Endothelial cell of umbilical vein (primary cell): ENCODE results near the gene THAP4. TPM values are rescaled to one million over a fixed set of nuclear protein-coding genes. Genes with fewer than 3 reads are reported as not detected.

ENCODE experiments used
- BruUV-seq: library from RNA; stranded (reverse); fragments of 400-500 nt; replicated peaks from 2 replicates; lab custom pipeline; 2021; lab: Mats Ljungman, UMichigan
- CTCF ChIA-PET: fragments of 300-600, 350-600 bp; sonication (Branson Sonifier 250); formaldehyde crosslinking; loops from one replicate; lab custom pipeline; 2021; ENCODE audit warnings: antibody characterized with exemption, inconsistent platforms; lab: Charles Lee
- POLR2A ChIA-PET: fragments of 300-600, 350-600 bp; sonication (Branson Sonifier 250); formaldehyde crosslinking; loops from one replicate; lab custom pipeline; 2021; ENCODE audit warnings: antibody characterized with exemption, inconsistent platforms; lab: Charles Lee
- DNase-seq: peaks from one replicate; pipeline ENCODE4 v3.0.0-alpha.2; 2011; ENCODE audit warnings: low read depth, low spot score
- FAIRE-seq: peaks from 2 replicates; lab custom pipeline; 2011; peaks lifted over from hg19 to GRCh38; lab: Jason Lieb, UNC
- H2AFZ ChIP-seq: 2 replicates; pipeline ENCODE4 v1.6.0; 2012; ENCODE audit warnings: low read depth, low read length, control low read depth, inconsistent platforms
- H3K27ac ChIP-seq: 2 replicates; pipeline ENCODE4 v1.5.1; 2011; ENCODE audit warnings: low read depth, mild to moderate bottlenecking, control low read depth, low read length, moderate library complexity; ENCODE audit not compliant: insufficient read depth
- H3K27me3 ChIP-seq, 2 experiments: 2 replicates each; pipeline versions ENCODE4 v1.6.0 to v1.6.1; 2011; ENCODE audit warnings: low read length in 2 of 2, mixed read lengths in 1 of 2; ENCODE audit not compliant: control insufficient read depth in 2 of 2, insufficient read depth in 2 of 2
- H3K36me3 ChIP-seq, 2 experiments: 2 replicates in 1 of 2; 3 replicates in 1 of 2; pipeline ENCODE4 v1.5.1; 2011; ENCODE audit warnings: low read length in 2 of 2, mild to moderate bottlenecking in 1 of 2, moderate library complexity in 1 of 2; ENCODE audit not compliant: control insufficient read depth in 2 of 2, insufficient read depth in 2 of 2; ENCODE audit errors: extremely low read depth in 1 of 2
- H3K4me1 ChIP-seq: 3 replicates; pipeline ENCODE4 v1.5.1; 2011; ENCODE audit warnings: mild to moderate bottlenecking, low read length; ENCODE audit not compliant: control insufficient read depth, insufficient read depth; ENCODE audit errors: extremely low read depth
- H3K4me2 ChIP-seq: 2 replicates; pipeline ENCODE4 v1.6.1; 2011; ENCODE audit warnings: low read length, control low read depth, mixed read lengths; ENCODE audit not compliant: insufficient read depth
- H3K4me3 ChIP-seq, 3 experiments: fragments of 200-600 bp in 1 of 3; sonication (generic), shearing (Covaris generic) in 1 of 3; replicated peaks in 1 of 3; 2 replicates each; pipeline ENCODE4 v1.5.1; 2011 to 2016; ENCODE audit warnings: control low read depth in 3 of 3, low read length in 3 of 3, mild to moderate bottlenecking in 2 of 3, inconsistent platforms in 1 of 3, low read depth in 1 of 3, moderate library complexity in 1 of 3; ENCODE audit not compliant: insufficient read depth in 1 of 3
- H3K79me2 ChIP-seq: 2 replicates; pipeline ENCODE4 v1.6.0; 2012; ENCODE audit warnings: low read length, inconsistent platforms; ENCODE audit not compliant: control insufficient read depth, insufficient read depth
- H3K9ac ChIP-seq: replicated peaks from 2 replicates; pipeline ENCODE3; 2011; ENCODE audit warnings: low read length, control low read depth; ENCODE audit not compliant: insufficient read depth; ENCODE audit errors: extremely low read depth
- H3K9me1 ChIP-seq: replicated peaks from 3 replicates; pipeline ENCODE4 v1.6.0; 2011; ENCODE audit warnings: mild to moderate bottlenecking, low read length; ENCODE audit not compliant: control insufficient read depth, insufficient read depth; ENCODE audit errors: extremely low read depth
- H3K9me3 ChIP-seq: replicated peaks from 2 replicates; pipeline ENCODE4 v1.5.1; 2012; ENCODE audit warnings: low read length, inconsistent platforms; ENCODE audit not compliant: control insufficient read depth, insufficient read depth
- H4K20me1 ChIP-seq: replicated peaks from 2 replicates; pipeline ENCODE3; 2011; ENCODE audit warnings: mild to moderate bottlenecking, low read length; ENCODE audit not compliant: control insufficient read depth, insufficient read depth; ENCODE audit errors: extremely low read depth
- CTCF ChIP-seq, 2 donors: IDR thresholded peaks; 1 replicate in 1 of 2; 2 replicates in 1 of 2; pipeline ENCODE4 v1.5.1; 2011; ENCODE audit warnings: low read length in 2 of 2, mild to moderate bottlenecking in 2 of 2, moderate library complexity in 2 of 2, control low read depth in 1 of 2, inconsistent platforms in 1 of 2, low read depth in 1 of 2; ENCODE audit not compliant: insufficient read depth in 1 of 2; ENCODE audit errors: extremely low read depth in 1 of 2
- EZH2 ChIP-seq: IDR thresholded peaks from 2 replicates; pipeline ENCODE4 v1.6.1; 2012; ENCODE audit warnings: borderline replicate concordance, low read depth, mild to moderate bottlenecking, moderate library complexity, low read length, inconsistent platforms; ENCODE audit not compliant: severe bottlenecking
- FOS ChIP-seq: IDR thresholded peaks from 2 replicates; pipeline ENCODE4 v1.6.1; 2011; ENCODE audit warnings: mild to moderate bottlenecking, low read length, moderate library complexity, borderline replicate concordance; ENCODE audit not compliant: insufficient read depth
- GATA2 ChIP-seq: IDR thresholded peaks from 2 replicates; pipeline ENCODE4 v1.7.0; 2011; ENCODE audit warnings: low read depth, mild to moderate bottlenecking, moderate library complexity, mixed read lengths, low read length; ENCODE audit not compliant: insufficient read length, insufficient read depth
- JUN ChIP-seq: IDR thresholded peaks from 2 replicates; pipeline ENCODE4 v1.6.1; 2011; ENCODE audit warnings: borderline replicate concordance, low read depth; ENCODE audit not compliant: insufficient read length, insufficient read depth
- MAX ChIP-seq: IDR thresholded peaks from 2 replicates; pipeline ENCODE4 v1.6.1; 2011; ENCODE audit not compliant: insufficient read depth, insufficient read length
- MYC ChIP-seq: IDR thresholded peaks from one replicate; pipeline ENCODE4 v1.6.1; 2011; ENCODE audit warnings: mild to moderate bottlenecking, low read depth, low read length
- POLR2A ChIP-seq: IDR thresholded peaks from 2 replicates; pipeline ENCODE4 v1.6.1; 2012; ENCODE audit warnings: low read depth, mild to moderate bottlenecking, control low read depth, low read length
- POLR2AphosphoS5 ChIP-seq: IDR thresholded peaks from 2 replicates; pipeline ENCODE4 v1.6.1; 2012; ENCODE audit warnings: low read depth, mild to moderate bottlenecking, control low read depth, low read length, moderate library complexity; ENCODE audit not compliant: insufficient read depth
- dilution Hi-C: fragments of 300-500 bp; cut with MboI; formaldehyde crosslinking; loops from one replicate; pipeline ENCODE4 v1.15.0; 2019; ENCODE audit warnings: low sequenced_read_pairs; ENCODE audit not compliant: extremely low pct_ligation_motif_present
- intact Hi-C: fragments of 100-400 bp; cut with micrococcal nuclease; formaldehyde crosslinking; loops from one replicate; pipeline ENCODE4 v1.10.0; 2022
- polyA plus RNA-seq, 4 experiments: library from polyadenylated mRNA; depleted of rRNA in 3 of 4; stranded (reverse) in 3 of 4; unstranded in 1 of 4; fragments of >200 nt; gene quantifications; 2 replicates each; pipeline versions ENCODE4 v1.2.1 to v1.2.3, GENCODE V29; 2011 to 2012; ENCODE audit warnings: missing spikeins in 1 of 4
- total RNA-seq: library from RNA; stranded (reverse); gene quantifications from 2 replicates; pipeline ENCODE4 v1.2.3, GENCODE V29; 2021

The THAP4 gene
- total and polyA plus RNA-seq, 2 donors (not counting 3 experiments of a cell fraction or from before 2014, with no cell fraction given): 45.4 to 47.4 TPM

- Histone ChIP-seq H3K4me2 (no peak overlapping the region), H3K9ac (no peak overlapping the region), H3K9me3 (no peaks in the 10 kb centered on the region), H4K20me1 (no peaks in the 10 kb centered on the region), H3K4me3 (no peak overlapping the region), H3K4me1 (peaks cover 8% of the 10 kb centered on the region), H3K9me1 (no peaks in the 10 kb centered on the region), H3K79me2 (peaks cover 21% of the 10 kb centered on the region), H2AFZ (no peak overlapping the region), H3K27ac (no peak overlapping the region), H3K27me3 (no peaks in the 10 kb centered on the region), H3K36me3 (no peaks in the 10 kb centered on the region)
- FAIRE-seq: no peak
- no peak for DNase-seq
- TF ChIP-seq MAX: no peak
- no peak for TF ChIP-seq GATA2
- TF ChIP-seq JUN: no peak
- TF ChIP-seq FOS: no peak
- no peak for TF ChIP-seq EZH2
- no peak for TF ChIP-seq MYC
- no peak for TF ChIP-seq CTCF (IDR thresholded peaks at IDR 0.05; ENCODE audit: extremely low read depth in 1 of 2, insufficient read depth in 1 of 2, low read depth in 1 of 2, low read length in 2 of 2)
- no peak for TF ChIP-seq POLR2AphosphoS5
- no peak for TF ChIP-seq POLR2A
- intact Hi-C loops (no loop called here), dilution Hi-C loops (no loop called here)
- ChIA-PET POLR2A (no interaction called here), CTCF (no interaction called here)
- no TSS peak for BruUV-seq
Observed at GRCh38 chr2:241612156-241613016, 24.6 kb downstream of the THAP4 start.
